Neural crest cell (in vitro differentiated cells): Measurements from ENCODE around the gene FILIP1. TPM values are rescaled to one million over a fixed set of nuclear protein-coding genes. Genes with fewer than 3 reads are reported as not detected.

ENCODE experiments used
- DNase-seq: peaks from one replicate; pipeline ENCODE4 v3.0.0; 2021; ENCODE audit warnings: low read depth, mixed read lengths, low spot score
- H3K27ac Mint-ChIP-seq: one replicate; pipeline ENCODE4 v1.8.0; 2021; ENCODE audit warnings: mild to moderate bottlenecking, mixed read lengths; ENCODE audit not compliant: unreplicated experiment
- H3K27me3 Mint-ChIP-seq: 2 replicates; pipeline ENCODE4 v1.8.0; 2021; ENCODE audit warnings: low read depth, mild to moderate bottlenecking, mixed read lengths
- H3K36me3 Mint-ChIP-seq: 2 replicates; pipeline ENCODE4 v1.8.0; 2021; ENCODE audit warnings: low read depth, mild to moderate bottlenecking, mixed read lengths
- H3K4me1 Mint-ChIP-seq: 2 replicates; pipeline ENCODE4 v1.8.0; 2021; ENCODE audit warnings: mixed read lengths
- H3K4me3 Mint-ChIP-seq: one replicate; pipeline ENCODE4 v1.8.0; 2021; ENCODE audit warnings: mild to moderate bottlenecking, mixed read lengths
- H3K9me3 Mint-ChIP-seq: 2 replicates; pipeline ENCODE4 v1.8.0; 2021; ENCODE audit warnings: mixed read lengths
- CTCF ChIP-seq: fragments of 200-600 bp; sonication (generic); conservative IDR thresholded peaks from 2 replicates; pipeline ENCODE4 v1.5.0; 2021; ENCODE audit warnings: antibody characterized with exemption, mild to moderate bottlenecking
- total RNA-seq: library from RNA; stranded (reverse); gene quantifications from 2 replicates; pipeline ENCODE4 v1.2.1, GENCODE V29; 2021

FILIP1 gene
- total RNA-seq, 1 donor from 2014 or later, result 0.79 TPM

GRCh38 chr6:75524322-75524972 lies 30.8 kb upstream of the FILIP1 start:
- H3K9me3 Mint-ChIP-seq, result no peaks in the 10 kb centered on the region
- peaks cover 4% of the 10 kb centered on the region for H3K4me1 Mint-ChIP-seq
- H3K4me3 Mint-ChIP-seq, result no peak overlapping the region
- DNase-seq, result no peak
- H3K36me3 Mint-ChIP-seq, result no peaks in the 10 kb centered on the region
- TF ChIP-seq CTCF, result no peak
- no peak overlapping the region for H3K27ac Mint-ChIP-seq
- H3K27me3 Mint-ChIP-seq, result no peaks in the 10 kb centered on the region

- no peak for TF ChIP-seq CTCF
- DNase-seq, result no peak
- H3K4me1 Mint-ChIP-seq, result no peaks in the 10 kb centered on the region
- H3K27ac Mint-ChIP-seq, result no peak overlapping the region
- H3K4me3 Mint-ChIP-seq, result no peak overlapping the region
- H3K9me3 Mint-ChIP-seq, result no peaks in the 10 kb centered on the region
- no peaks in the 10 kb centered on the region for H3K27me3 Mint-ChIP-seq
- H3K36me3 Mint-ChIP-seq, result no peaks in the 10 kb centered on the region
Measured at GRCh38 chr6:75516757-75517156, 23.2 kb upstream of the FILIP1 start.

DNA sequence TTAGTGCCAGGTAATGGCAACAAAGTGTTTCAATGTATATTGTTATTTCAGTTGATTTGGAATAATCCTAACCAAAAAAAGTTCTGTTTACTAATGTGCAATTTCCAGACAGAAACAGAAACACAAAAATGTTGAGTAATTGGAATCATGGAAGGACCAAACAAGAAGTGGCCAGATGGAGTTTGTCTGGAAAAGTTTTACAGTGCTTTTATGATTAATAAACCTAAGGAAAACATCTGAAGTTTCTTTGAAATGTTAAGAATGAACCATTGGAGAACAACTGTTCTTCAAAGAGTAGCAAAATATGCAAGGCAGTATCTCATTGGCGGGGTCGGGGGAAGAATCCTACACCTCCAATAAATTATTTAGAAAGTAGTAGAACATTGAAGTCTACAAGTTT lies 19.0 kb upstream of the FILIP1 start:
- no peaks in the 10 kb centered on the region for H3K4me1 Mint-ChIP-seq
- no peak overlapping the region for H3K27ac Mint-ChIP-seq
- DNase-seq, result no peak
- H3K4me3 Mint-ChIP-seq, result no peak overlapping the region
- no peaks in the 10 kb centered on the region for H3K36me3 Mint-ChIP-seq
- peaks cover 5% of the 10 kb centered on the region for H3K9me3 Mint-ChIP-seq
- H3K27me3 Mint-ChIP-seq, result no peaks in the 10 kb centered on the region
- no peak for TF ChIP-seq CTCF

GRCh38 chr6:75505424-75505823 lies 11.8 kb upstream of the FILIP1 start:
- DNase-seq, result no peak
- H3K27me3 Mint-ChIP-seq, result no peaks in the 10 kb centered on the region
- H3K4me3 Mint-ChIP-seq, result no peak overlapping the region
- peaks cover 5% of the 10 kb centered on the region for H3K9me3 Mint-ChIP-seq
- no peaks in the 10 kb centered on the region for H3K4me1 Mint-ChIP-seq
- no peak overlapping the region for H3K27ac Mint-ChIP-seq
- no peaks in the 10 kb centered on the region for H3K36me3 Mint-ChIP-seq
- no peak for TF ChIP-seq CTCF

- H3K27ac Mint-ChIP-seq, result no peak overlapping the region
Measured at GRCh38 chr6:75504465-75505222, 11.0 kb upstream of the FILIP1 start.

More at GRCh38 chr6:75504465-75505222, 11.0 kb upstream of the FILIP1 start:
- no peaks in the 10 kb centered on the region for H3K27me3 Mint-ChIP-seq
- TF ChIP-seq CTCF, result no peak
- peaks cover 5% of the 10 kb centered on the region for H3K9me3 Mint-ChIP-seq
- no peak for DNase-seq
- H3K36me3 Mint-ChIP-seq, result no peaks in the 10 kb centered on the region
- no peak overlapping the region for H3K4me3 Mint-ChIP-seq
- no peaks in the 10 kb centered on the region for H3K4me1 Mint-ChIP-seq
